Measurements from ENCODE around the gene KRT6A.
"Not testable (repeated sequence)": the region's sequence is repeated elsewhere in the genome, so short reads cannot be mapped to it uniquely, and the experiment has no call there.

Gene KRT6A

GRCh38 chr12:52501490-52501889 is 8.4 kb upstream of the KRT6A start:
- DNase-seq, result no peak

GRCh38 chr12:52500574-52500973 is 7.5 kb upstream of the KRT6A start:
- not testable (repeated sequence) for DNase-seq; H3K36me3 ChIP-seq; H3K4me3 ChIP-seq (ENCODE audit: low read depth, low read length); H3K9me3 ChIP-seq; H3K4me1 ChIP-seq
- H3K27me3 ChIP-seq, result peaks cover 28% of the 10 kb centered on the region

More at GRCh38 chr12:52501490-52501889, 8.4 kb upstream of the KRT6A start:
- H3K9me3 ChIP-seq, result no peaks in the 10 kb centered on the region
- peaks cover 26% of the 10 kb centered on the region for H3K27me3 ChIP-seq
- H3K4me3 ChIP-seq (ENCODE audit: low read depth, low read length), result no peak overlapping the region
- no peaks in the 10 kb centered on the region for H3K36me3 ChIP-seq
- no peak for TF ChIP-seq CTCF (IDR thresholded peaks at IDR 0.05; ENCODE audit: low read depth, low read length)
- no peaks in the 10 kb centered on the region for H3K4me1 ChIP-seq

- no peak for TF ChIP-seq CTCF (IDR thresholded peaks at IDR 0.05; ENCODE audit: low read depth, low read length)
- Histone ChIP-seq H3K9me3 (no peaks in the 10 kb centered on the region), H3K4me3 (ENCODE audit: low read depth, low read length) (no peak overlapping the region), H3K4me1 (no peaks in the 10 kb centered on the region), H3K27me3 (peaks cover 34% of the 10 kb centered on the region), H3K36me3 (no peaks in the 10 kb centered on the region)
- no peak for DNase-seq
Measured at GRCh38 chr12:52499806-52500560, 6.9 kb upstream of the KRT6A start.

GRCh38 chr12:52498946-52499345 is 5.9 kb upstream of the KRT6A start:
- no peak for DNase-seq
- no peaks in the 10 kb centered on the region for H3K36me3 ChIP-seq
- peaks cover 38% of the 10 kb centered on the region for H3K27me3 ChIP-seq
- H3K9me3 ChIP-seq, result no peaks in the 10 kb centered on the region
- no peak overlapping the region for H3K4me3 ChIP-seq (ENCODE audit: low read depth, low read length)
- no peaks in the 10 kb centered on the region for H3K4me1 ChIP-seq
- no peak for TF ChIP-seq CTCF (IDR thresholded peaks at IDR 0.05; ENCODE audit: low read depth, low read length)

- no peak for DNase-seq
- no peaks in the 10 kb centered on the region for H3K4me1 ChIP-seq
- H3K27me3 ChIP-seq, result peaks cover 45% of the 10 kb centered on the region
- H3K4me3 ChIP-seq (ENCODE audit: low read depth, low read length), result no peak overlapping the region
- no peaks in the 10 kb centered on the region for H3K9me3 ChIP-seq
- no peak for TF ChIP-seq CTCF (IDR thresholded peaks at IDR 0.05; ENCODE audit: low read depth, low read length)
- no peaks in the 10 kb centered on the region for H3K36me3 ChIP-seq
Measured at GRCh38 chr12:52497975-52498374, 4.9 kb upstream of the KRT6A start.

GRCh38 chr12:52496590-52497071 is 3.6 kb upstream of the KRT6A start:
- Histone ChIP-seq H3K36me3 (no peaks in the 10 kb centered on the region), H3K4me3 (ENCODE audit: low read depth, low read length) (no peak overlapping the region), H3K4me1 (no peaks in the 10 kb centered on the region), H3K9me3 (no peaks in the 10 kb centered on the region), H3K27me3 (peaks cover 51% of the 10 kb centered on the region)
- no peak for DNase-seq
- TF ChIP-seq CTCF (IDR thresholded peaks at IDR 0.05; ENCODE audit: low read depth, low read length), result no peak
